Activated CD4-positive, CD25-positive, alpha-beta regulatory T cell treated with anti-CD3 and anti-CD28 coated beads, Interleukin-2, amount 50 U/mL, for 24 hours (primary cell): Measurements from ENCODE around the gene MMP7.
"Not testable (repeated sequence)": the region's sequence is repeated elsewhere in the genome, so short reads cannot be mapped to it uniquely, and the experiment has no call there.

Experiments used
- ATAC-seq, 2 donors: fragments of 150-1000 bp; cut with Tn5 transposase; one replicate each; pipeline ENCODE4 v1.10.0; 2021; ENCODE audit warnings: mild to moderate bottlenecking in 1 of 2, moderate library complexity in 1 of 2

Gene MMP7

DNA sequence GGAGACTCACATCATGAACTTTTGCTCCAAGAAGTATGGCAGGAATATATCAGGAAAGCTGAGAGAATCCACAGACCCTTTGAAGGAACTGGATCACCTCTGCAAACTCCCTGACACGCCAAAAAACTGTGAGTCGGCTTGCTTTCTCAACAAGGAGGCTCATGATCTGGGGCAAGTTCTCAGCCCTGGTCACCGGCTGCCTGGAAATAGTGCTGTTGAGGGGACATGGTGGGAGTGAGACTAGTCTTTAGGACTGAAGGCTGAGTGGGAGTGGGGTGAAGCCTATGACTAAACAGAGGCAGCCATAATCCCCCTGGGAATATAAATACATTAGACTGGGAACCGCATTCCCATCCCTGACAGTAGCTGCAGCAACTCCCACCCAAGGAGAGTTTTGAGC lies 8.4 kb upstream of the MMP7 start:
- ATAC-seq = no peak

DNA sequence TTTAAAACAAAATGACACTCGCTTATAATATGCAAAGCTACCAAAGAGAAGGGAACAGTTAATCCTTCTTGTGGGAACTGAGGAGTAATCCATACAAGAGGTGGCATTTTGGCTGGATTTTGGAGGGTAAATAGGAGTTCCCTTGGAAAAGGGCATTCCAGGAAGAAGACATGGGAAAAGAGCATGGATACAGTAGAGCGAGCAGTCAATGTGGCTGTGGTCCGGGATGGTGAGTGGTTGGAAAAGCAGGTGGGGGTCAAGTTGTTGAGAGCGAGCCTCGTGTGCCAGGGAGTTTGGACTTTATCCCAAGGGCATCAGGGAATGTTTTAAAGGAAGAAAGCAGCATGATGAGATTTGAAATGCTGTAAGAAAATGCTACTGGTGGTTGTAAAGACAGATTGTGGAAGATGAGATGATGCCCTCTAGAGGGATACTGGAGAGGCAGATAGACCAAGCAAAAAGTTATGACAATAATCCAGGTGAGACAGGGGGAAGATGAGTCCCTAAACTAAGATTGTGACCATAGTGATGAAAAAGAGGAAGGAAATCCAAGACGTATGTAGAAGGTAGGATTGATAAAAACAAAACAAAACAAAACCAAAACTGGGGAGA lies 3.8 kb upstream of the MMP7 start:
- ATAC-seq = no peak

DNA sequence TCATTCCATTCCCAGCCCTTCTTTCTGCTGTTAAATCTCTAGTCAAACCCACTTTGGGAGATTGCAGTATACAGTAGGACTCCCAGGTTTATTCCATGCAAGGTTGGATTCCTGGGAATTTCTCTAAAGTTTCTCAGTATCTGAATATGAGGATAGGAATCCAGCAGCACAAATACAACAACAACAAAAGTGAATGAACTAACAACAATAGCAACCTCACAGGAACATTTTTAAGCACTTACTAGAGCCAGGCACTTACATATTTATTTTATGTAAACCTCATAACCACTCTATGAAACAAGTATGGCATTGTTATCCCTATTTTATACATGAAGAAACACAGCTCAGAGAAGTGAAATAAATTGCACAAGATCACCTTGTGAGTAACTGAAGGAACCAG lies 1.9 kb downstream of the MMP7 start:
- ATAC-seq = no peak

DNA sequence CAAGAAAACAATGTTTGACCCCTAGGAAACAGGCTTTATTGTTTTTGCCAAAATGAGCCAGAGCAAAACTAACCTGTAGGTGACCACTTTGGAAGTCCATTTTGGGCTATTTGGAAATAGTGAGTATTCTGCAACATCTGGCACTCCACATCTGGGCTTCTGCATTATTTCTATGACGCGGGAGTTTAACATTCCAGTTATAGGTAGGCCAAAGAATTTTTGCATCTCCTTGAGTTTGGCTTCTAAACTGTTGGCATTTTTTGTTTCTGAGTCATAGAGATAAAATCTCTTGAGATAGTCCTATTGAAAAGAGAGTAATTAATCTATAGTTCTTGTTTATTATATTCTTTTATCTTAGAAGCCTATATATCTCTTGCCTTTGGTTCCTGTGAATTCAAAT lies 2.9 kb downstream of the MMP7 start:
- no peak for ATAC-seq

DNA sequence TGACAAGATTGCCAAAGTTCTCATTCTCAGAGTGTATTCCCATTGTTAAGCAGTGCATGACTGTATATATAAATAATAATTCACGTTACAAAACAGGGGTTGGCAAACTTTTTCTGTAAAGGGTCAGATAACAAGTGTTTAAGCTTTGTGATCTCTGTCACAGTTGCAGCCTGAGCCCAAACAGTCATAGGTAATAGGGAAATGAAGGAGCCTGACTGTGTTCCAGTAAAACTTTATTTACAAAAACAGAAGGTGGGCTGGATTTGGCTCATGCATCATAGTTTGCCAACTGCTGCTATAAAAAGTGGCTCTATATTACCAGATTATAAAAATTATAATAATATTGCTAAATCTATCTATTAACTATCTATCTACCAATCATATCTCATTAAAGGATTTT lies 3.5 kb downstream of the MMP7 start:
- ATAC-seq = no peak

DNA sequence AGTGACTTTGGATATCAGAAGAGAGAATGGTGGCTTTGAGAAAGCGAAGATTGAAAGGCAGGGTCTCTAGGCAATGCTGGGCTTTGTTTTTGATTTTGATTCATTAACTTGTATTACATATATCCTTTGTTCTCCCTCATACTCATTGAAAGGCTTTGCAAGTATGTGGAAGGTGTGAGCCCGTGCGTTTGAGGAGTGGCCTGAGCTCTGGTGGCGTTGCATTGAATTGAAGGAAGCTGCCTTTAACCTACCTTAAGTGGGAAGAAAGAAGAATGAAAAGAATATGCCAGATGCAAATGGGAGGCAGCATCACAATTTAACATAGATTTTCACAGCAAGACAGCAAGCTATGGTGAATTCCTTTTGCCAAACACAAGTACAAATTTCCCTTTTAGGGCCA lies 6.7 kb downstream of the MMP7 start:
- ATAC-seq = no peak

DNA sequence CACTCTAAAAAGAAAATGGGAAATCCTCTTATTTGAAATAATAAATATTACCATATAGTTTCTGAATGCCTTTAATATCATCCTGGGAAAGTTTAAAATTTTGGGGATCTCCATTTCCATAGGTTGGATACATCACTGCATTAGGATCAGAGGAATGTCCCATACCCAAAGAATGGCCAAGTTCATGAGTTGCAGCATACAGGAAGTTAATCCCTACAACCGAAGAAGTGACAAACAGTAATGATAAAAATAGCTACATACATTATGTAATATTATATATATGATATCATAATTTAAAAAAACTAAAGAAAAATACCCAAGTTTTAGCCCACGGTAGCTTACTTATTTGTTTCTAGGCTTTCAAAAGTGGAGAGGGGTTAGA lies 7.4 kb downstream of the MMP7 start:
- ATAC-seq = no peak

DNA sequence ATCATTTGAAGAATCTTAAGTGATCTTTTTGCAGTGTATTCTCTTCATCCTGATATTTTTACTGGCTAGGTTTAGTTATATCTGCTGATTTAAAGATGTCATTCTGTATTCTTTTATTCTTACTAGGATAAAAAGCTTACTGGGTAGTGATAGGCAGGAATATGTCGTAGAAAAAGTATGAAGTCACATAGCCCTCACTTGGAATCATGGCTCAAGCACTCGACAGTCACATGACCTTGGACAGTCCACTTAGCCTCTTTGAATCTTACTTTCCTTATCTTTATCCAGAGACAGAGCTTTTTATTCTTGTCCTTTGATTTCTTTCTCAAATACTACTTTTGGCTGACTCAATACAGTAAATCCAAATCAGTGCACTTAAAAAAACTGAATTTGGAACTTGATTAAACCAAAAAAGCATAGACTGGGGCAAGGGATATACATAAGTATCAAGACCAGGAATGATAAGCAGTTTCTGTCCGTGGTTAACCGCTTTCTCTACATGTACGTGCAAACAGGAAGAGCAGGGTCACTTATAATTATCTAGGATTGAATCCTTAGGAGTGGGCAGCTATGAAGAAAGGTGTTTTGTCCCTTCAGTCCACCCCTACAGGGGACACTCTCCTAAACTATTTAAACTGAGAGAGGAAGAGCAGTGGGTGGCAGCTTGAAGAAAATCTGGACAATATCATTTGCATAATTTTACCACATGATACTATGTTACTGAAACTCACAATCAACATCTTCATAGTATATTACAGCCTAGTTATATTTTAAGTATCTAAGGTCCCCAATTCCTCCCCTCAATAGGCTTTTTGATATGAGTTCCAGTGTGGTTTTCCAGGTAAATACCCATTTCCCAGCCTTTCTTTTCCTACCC lies 8.0 kb downstream of the MMP7 start:
- no peak for ATAC-seq

DNA sequence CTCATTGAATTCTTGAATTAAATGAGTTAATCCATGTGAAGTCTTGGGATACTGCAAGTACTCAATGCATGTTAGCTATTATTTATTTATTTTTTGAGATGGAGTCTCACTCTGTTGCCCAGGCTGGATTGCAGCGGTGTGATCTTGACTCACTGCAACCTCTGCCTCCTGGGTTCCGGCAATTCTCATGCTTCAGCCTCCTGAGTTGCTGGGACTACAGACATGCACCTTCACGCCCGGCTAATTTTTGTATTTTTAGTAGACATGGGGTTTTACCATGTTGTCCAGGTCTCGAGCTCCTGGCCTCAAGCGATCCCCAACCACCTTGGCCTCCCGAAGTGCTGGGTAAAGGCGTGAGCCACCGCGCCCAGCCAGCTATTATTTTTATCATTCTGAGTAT lies 9.4 kb downstream of the MMP7 start:
- no peak for ATAC-seq

DNA sequence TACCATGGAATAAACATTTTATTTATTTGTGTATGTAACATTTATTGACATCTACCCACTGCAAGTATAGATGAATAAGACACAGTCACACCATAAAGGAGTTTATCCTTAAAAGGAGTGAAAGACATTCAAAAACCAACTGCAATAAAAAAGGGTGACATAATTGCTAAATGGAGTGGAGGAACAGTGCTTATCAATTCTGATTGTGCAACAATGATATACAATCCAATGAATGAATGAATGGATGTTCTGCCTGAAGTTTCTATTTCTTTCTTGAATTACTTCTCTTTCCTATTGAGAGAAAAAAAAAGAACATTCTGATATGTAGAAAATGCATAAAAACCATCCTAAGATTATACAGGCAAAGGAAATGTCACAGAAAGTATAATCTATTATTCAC lies 10.0 kb downstream of the MMP7 start:
- no peak for ATAC-seq

DNA sequence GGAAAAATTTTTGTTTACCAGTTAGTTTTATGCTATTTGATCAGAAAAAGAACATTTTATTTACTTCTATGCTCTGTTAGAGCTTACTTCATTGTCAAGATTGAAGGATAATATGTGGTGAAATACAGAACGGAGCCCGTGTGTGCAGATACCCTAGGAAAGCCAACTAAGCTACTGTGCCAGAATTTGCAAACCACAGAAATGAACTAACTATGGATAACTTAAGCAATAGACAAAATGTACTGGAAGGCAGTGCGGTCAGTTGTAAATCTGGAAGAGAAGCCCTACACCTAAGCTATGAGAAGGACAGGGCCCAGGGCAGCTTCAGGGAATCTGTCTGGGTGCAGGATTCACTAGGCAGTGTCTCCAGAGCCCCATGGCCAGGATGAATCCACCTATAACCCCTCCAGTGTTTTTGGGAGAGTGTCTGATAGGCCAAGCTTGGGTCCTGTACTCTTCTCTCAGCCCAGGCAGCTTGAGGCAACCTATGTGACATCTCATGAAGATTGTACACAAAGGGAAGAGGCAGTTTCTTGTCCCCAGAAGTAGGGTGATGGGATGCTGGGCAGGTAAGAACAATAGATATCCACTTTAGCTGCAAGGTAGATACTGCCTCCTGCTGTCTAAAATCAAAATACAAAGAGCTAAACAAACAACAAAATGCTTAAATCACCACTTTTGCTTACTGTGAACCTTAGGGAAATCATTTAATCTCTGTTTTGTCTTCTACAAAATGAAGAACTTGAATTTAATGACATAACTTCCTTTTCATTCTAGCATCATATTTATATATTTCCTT lies 12.1 kb downstream of the MMP7 start:
- ATAC-seq = no peak

DNA sequence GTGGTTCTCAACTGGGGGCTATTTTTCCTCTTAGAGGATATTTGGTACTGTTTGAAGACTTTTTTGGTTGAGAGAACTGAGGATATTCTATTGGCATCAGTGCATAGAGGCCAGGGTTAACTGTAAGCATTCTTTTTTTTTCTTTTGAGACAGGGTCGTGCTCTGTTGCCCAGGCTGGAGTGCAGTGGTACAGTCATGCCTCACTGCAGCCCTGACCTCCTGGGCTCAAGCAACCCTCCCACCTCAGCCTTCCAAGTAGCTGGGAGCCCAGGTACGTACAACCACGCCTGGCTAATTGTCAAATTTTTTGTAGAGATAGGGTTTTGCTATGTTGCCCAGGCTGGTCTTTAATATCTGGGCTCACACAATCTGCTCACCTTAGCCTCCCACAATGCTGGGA lies 12.9 kb downstream of the MMP7 start:
- no peak for ATAC-seq

DNA sequence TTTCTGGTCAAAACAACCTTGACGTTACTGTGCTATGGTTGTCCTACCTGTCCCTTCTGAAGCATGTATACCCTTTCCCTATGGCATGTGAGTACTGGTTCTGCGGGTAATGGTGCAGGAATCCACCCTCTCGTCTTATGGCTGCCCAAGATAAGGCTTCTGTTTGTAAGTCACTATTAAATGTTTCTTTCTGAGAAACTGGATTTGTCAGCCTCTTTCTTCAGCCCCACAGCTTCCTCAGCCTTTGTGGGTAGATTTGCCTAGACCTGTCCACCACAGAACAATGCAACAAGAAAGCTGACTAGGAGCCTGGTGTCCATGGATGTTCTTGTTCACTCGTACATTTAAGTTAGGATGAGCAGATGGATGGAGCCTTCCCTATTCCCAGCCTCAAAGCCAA lies 14.4 kb downstream of the MMP7 start:
- ATAC-seq = no peak

DNA sequence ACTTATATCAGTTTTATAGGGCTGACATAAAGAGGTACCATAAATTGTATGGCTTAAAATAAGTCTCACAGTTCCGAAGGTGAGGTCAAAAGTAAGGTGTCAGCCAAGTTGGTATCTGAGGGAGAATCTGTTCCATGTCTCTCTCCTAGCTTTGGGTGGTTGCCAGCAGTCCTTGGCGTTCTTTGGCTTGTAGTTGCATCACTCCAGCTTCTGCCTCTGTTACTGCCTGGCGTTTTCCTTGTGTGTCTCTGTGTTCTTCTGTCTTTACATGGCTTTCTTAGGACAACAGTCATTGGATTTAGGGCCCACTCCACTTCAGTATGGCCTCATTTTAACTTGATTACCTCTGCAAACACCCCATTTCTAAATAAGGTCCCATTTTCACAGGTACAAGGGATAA lies 16.7 kb downstream of the MMP7 start:
- ATAC-seq = no peak

DNA sequence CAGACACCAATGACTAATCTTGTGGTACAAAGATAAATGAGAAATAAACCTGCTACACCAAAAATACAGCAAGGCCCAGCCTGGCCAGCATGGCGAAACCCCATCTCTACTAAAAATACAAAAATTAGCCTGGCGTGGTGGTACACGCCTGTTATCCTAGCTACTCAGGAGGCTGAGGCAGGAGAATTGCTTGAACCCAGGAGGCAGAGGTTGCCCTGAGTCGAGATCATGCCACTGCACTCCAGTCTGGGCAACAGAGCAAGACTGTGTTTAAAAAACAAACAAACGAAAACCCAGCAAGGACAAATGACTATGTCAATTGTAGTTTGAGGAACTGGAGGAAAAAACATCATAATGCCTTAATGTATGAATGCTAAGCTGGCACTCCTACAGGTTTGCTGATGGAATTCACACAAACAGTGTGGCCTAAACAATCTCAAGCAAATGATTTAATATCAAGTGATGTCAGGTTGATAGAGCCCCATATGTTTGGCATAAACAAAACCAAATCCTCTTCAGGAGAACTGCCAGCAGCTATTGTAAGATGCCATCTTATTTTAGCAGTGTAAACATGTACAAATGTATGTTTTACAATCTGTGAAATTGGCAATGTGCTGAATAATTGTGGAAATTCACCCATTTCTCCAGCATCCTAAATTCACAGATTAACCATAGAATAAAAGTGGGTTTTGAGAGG lies 20.0 kb downstream of the MMP7 start:
- ATAC-seq = no peak

DNA sequence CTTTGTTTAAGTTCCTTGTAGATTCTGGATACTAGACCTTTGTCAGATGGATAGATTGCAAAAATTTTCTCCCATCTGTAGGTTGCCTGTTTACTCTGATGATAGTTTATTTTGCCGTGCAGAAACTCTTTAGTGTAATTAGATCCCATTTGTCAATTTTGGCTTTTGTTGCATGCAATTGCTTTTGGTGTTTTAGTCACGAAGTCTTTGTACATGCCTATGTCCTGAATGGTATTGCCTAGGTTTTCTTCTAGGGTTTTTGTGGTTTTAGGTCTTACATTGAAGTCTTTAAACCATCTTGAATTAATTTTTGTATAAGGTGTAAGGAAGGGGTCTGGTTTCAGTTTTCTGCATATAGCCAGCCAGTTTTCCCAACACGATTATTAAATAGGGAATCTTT lies 27.7 kb downstream of the MMP7 start:
- not testable (repeated sequence) for ATAC-seq

DNA sequence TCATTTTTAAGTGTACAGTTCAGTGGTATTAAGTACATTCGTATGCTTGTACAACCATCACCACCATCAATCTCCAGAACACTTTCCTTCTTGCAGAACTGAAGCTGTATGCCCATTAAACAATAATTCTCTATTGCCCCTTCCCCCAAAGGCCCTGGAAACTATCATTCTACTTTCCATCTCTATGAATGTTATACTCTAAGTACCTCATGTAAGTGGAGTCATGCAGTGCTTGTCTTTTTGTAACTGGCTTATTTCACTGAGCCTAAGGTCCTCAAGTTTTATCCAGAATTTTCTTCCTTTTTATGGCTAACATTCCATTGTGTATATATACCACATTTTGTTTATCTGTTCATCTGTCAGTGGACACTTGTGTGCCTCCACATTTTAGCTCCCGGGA lies 29.7 kb downstream of the MMP7 start:
- ATAC-seq = no peak

DNA sequence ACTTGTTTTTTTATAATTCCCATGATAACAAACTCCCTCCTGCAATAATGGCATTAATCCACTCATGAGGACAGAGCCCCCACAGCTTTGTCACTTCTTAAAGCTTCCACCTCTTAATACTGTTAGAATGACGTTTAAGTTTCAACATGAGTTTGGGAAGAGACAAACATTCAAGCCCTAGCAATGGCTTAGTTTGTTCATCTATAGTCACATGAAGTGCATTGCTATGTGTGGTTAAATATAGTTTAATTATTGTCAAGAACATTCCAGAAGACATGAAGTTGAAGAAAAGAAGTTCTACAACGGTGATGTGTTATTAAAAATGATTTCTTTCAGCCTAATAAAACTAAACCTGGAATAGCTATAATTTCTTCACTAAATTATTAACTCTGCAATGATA lies 30.6 kb downstream of the MMP7 start:
- no peak for ATAC-seq

DNA sequence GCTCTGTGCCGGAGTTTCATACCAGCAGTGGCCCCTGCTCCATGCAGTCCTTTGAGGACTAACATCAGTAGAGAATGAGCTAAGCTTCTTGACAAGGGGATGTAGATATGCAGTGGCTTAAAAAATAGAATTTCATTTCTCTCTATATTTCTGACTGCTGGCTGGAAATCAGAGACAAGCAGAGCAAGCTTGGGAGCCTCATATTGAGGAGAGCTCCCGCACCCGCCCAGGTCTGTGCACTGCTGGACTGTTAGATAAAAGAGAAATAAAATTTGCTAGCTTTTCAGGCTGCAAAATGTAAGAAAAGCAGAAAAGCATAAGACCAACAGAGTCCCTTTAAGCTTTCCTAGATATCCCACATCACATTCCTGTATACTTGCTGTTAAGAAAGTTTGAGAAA lies 31.4 kb downstream of the MMP7 start:
- ATAC-seq = no peak

DNA sequence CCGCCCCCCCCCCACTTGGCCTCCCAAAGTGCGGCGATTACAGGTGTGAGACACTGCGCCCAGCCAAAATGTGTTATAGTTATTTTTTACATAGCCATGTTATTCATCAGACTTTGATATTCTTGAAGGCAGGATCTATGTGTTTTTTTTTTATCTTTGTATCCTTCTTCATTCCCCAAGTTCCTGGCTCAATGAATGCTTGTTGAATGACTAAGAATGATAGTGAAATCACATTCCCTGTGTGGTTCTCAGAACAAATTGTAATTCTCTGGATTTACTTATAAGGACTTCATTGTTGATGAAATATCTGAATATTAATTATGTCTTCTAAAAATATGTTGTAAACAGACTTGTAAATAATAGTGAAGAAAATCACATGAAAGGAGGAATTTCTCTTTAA lies 33.5 kb downstream of the MMP7 start:
- ATAC-seq = no peak

DNA sequence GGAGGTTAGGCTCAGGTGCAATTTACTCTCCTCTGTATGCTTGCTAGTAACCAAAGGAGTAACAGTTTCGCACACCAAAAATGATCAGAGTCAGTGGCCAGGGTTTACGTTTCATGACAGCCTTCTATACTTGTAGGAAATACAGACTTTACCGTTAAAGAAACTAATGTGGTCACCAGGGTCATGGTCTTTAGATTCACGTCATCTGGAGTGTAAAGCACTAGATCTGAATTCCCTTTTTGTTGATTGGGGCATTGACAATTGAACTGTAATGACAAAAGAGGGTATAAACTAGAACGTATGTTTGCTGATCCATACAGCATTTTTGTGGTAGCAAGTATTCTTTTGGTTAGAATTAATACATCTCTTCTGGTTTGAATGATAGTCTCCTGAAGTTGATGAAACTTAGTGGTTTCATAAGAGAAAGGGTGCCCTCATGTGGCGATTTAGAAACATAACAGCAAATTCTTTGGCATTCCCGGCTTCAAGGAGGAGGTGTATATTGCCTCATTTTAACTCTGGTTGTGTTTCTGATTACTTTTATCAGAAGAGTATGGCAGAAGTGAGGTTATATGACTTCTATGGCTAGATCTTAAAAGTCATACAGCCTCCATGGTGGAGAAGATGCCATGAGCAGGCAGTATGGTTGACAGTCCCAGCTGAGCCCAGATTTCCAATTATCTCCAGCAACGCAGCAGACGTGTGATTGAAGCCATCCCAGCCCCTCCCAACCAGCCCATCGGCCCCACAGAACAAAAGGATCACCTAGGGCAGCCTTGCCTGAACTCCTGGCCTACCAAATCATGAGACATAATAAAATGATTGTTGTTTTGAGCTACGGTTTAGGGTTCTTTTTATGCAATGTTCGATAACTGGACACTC lies 35.1 kb downstream of the MMP7 start:
- peak; percentile 63 to 64 for ATAC-seq

DNA sequence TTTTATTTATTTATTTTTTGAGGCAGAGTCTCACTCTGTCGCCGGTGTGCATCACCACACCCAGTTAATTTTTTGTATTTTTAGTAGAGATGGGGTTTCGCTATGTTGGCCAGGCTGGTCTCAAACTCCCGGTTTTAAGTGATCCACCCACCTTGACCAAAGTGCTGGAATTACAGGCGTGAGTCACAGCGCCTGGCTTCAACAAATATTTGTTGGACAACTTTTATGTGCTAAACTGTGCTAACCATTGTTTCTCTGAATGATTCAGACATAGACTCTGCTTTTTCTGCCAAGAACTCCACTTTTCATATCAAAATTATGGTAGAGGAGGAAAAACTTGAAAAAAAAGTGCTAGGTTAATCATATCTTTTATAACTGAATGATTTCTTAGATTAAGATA lies 36.3 kb downstream of the MMP7 start:
- no peak for ATAC-seq
